Liver (tissue), 9 donors: Measurements from ENCODE around the gene IGSF6. TPM values are rescaled to one million over a fixed set of nuclear protein-coding genes. Genes with fewer than 3 reads are reported as not detected.

Experiments
- DNase-seq: peaks from one replicate; pipeline ENCODE4 v3.0.0-alpha.2; 2017; ENCODE audit warnings: low spot score
- H3K27ac ChIP-seq, 2 donors: one replicate each; pipeline ENCODE4 v1.7.0; 2013; ENCODE audit warnings: inconsistent platforms in 2 of 2, low read length in 2 of 2, control low read depth in 1 of 2, low read depth in 1 of 2, mild to moderate bottlenecking in 1 of 2
- H3K27me3 ChIP-seq, 4 donors: one replicate each; pipeline versions ENCODE4 v1.6.1 to v1.7.0; 2013; ENCODE audit warnings: low read length in 3 of 4, inconsistent platforms in 1 of 4, mild to moderate bottlenecking in 1 of 4, moderate library complexity in 1 of 4; ENCODE audit not compliant: control insufficient read depth in 4 of 4, insufficient read depth in 4 of 4
- H3K36me3 ChIP-seq, 4 donors: one replicate each; pipeline versions ENCODE4 v1.6.1 to v1.7.0; 2013; ENCODE audit warnings: low read length in 3 of 4, mild to moderate bottlenecking in 3 of 4, low read depth in 1 of 4, moderate library complexity in 1 of 4; ENCODE audit not compliant: control insufficient read depth in 4 of 4, insufficient read depth in 3 of 4
- H3K4me1 ChIP-seq, 4 donors: one replicate each; pipeline versions ENCODE4 v1.6.1 to v1.7.0; 2013; ENCODE audit warnings: low read length in 3 of 4, mild to moderate bottlenecking in 3 of 4, moderate library complexity in 1 of 4; ENCODE audit not compliant: control insufficient read depth in 4 of 4, insufficient read depth in 4 of 4
- H3K4me3 ChIP-seq, 3 donors: one replicate each; pipeline versions ENCODE4 v1.6.1 to v1.7.0; 2013; ENCODE audit warnings: low read length in 3 of 3, control low read depth in 1 of 3, low read depth in 1 of 3, mild to moderate bottlenecking in 1 of 3
- H3K9ac ChIP-seq, 2 donors: one replicate each; pipeline ENCODE4 v1.7.0; 2013; ENCODE audit warnings: low read length in 2 of 2, mild to moderate bottlenecking in 2 of 2, moderate library complexity in 2 of 2, control low read depth in 1 of 2, low read depth in 1 of 2
- H3K9me3 ChIP-seq, 4 donors: one replicate each; pipeline versions ENCODE4 v1.6.1 to v1.7.0; 2013; ENCODE audit warnings: low read length in 3 of 4; ENCODE audit not compliant: control insufficient read depth in 4 of 4
- EGR1 ChIP-seq, 2 donors: IDR thresholded peaks; 2 replicates each; pipeline ENCODE4 v1.6.1; 2016 to 2018; ENCODE audit warnings: antibody characterized with exemption in 2 of 2, low read depth in 2 of 2
- FOXA1 ChIP-seq: IDR thresholded peaks from 2 replicates; pipeline ENCODE4 v1.6.1; 2016; ENCODE audit warnings: antibody characterized with exemption
- FOXA2 ChIP-seq: IDR thresholded peaks from 2 replicates; pipeline ENCODE4 v1.6.1; 2016; ENCODE audit warnings: antibody characterized with exemption
- GABPA ChIP-seq, 2 donors: IDR thresholded peaks in 1 of 2; conservative IDR thresholded peaks in 1 of 2; 2 replicates each; pipeline ENCODE4 v1.6.1; 2016; ENCODE audit warnings: antibody characterized with exemption in 2 of 2, mild to moderate bottlenecking in 1 of 2, moderate library complexity in 1 of 2
- HNF4A ChIP-seq, 2 donors: conservative IDR thresholded peaks; 2 replicates each; pipeline ENCODE4 v1.6.1; 2016; ENCODE audit warnings: antibody characterized with exemption in 2 of 2, mild to moderate bottlenecking in 2 of 2
- HNF4G ChIP-seq: IDR thresholded peaks from 2 replicates; pipeline ENCODE4 v1.6.1; 2016; ENCODE audit warnings: antibody characterized with exemption
- JUND ChIP-seq, 2 donors: IDR thresholded peaks; 2 replicates each; pipeline ENCODE4 v1.6.1; 2016; ENCODE audit warnings: antibody characterized with exemption in 2 of 2
- MAX ChIP-seq: IDR thresholded peaks from 2 replicates; pipeline ENCODE4 v1.6.1; 2016; ENCODE audit warnings: antibody characterized with exemption
- NR2F2 ChIP-seq: IDR thresholded peaks from 2 replicates; pipeline ENCODE4 v1.6.1; 2016; ENCODE audit warnings: antibody characterized with exemption
- RAD21 ChIP-seq, 2 donors: IDR thresholded peaks; 2 replicates each; pipeline ENCODE4 v1.6.1; 2016; ENCODE audit warnings: antibody characterized with exemption in 2 of 2, mild to moderate bottlenecking in 2 of 2
- REST ChIP-seq: IDR thresholded peaks from 2 replicates; pipeline ENCODE4 v1.6.1; 2016; ENCODE audit warnings: antibody characterized with exemption, mild to moderate bottlenecking
- RXRA ChIP-seq, 2 donors: IDR thresholded peaks; 2 replicates each; pipeline ENCODE4 v1.6.1; 2017 to 2018; ENCODE audit warnings: antibody characterized with exemption in 2 of 2, mild to moderate bottlenecking in 1 of 2
- SP1 ChIP-seq: IDR thresholded peaks from 2 replicates; pipeline ENCODE4 v1.6.1; 2018; ENCODE audit warnings: antibody characterized with exemption, mild to moderate bottlenecking
- TAF1 ChIP-seq: conservative IDR thresholded peaks from 2 replicates; pipeline ENCODE4 v1.6.1; 2016; ENCODE audit warnings: antibody characterized with exemption, mild to moderate bottlenecking
- YY1 ChIP-seq: IDR thresholded peaks from 2 replicates; pipeline ENCODE4 v1.6.1; 2016; ENCODE audit warnings: antibody characterized with exemption, mild to moderate bottlenecking
- ZBTB33 ChIP-seq: IDR thresholded peaks from 2 replicates; pipeline ENCODE4 v1.6.1; 2016; ENCODE audit warnings: antibody characterized with exemption
- WGBS: extraction: QIAGEN DNeasy Blood & Tissue Kit; methylation state at CpG from one replicate; pipeline ENCODE4 v1.1.7; 2013; 5-methylcytosine and 5-hydroxymethylcytosine counted together
- polyA plus RNA-seq, 2 donors: library from polyadenylated mRNA; stranded (reverse) in 1 of 2; unstranded in 1 of 2; fragments of 200-250 nt in 1 of 2; fragments of >200 nt in 1 of 2; fragmentation: Nextera tagmentation in 1 of 2; extraction: Ambion mirVana in 1 of 2; gene quantifications; one replicate each; pipeline versions ENCODE4 v1.2.1 to v1.2.3, GENCODE V29; 2013 to 2015
- total RNA-seq, 2 donors: library from RNA; depleted of rRNA; stranded (reverse); fragments of >200 nt; gene quantifications; one replicate each; pipeline ENCODE4 v1.2.3, GENCODE V29; 2014
- TF ChIP-seq, protein P1 (sequence below): IDR thresholded peaks from 2 replicates; pipeline ENCODE4 v1.6.1; 2016; ENCODE audit warnings: antibody characterized with exemption
- TF ChIP-seq, protein P2 (sequence below): fragments of 150-350 bp; IDR thresholded peaks from 2 replicates; pipeline ENCODE4 v1.5.1; 2017; ENCODE audit warnings: improper control_type of control experiment, low read depth, low read length; ENCODE audit not compliant: missing input control
- donor health status: healthy.
- donor health status: healthy.
- donor health status: healthy.
- donor health status: healthy.
- donor health status: healthy.

IGSF6 gene
- total and polyA plus RNA-seq, 4 donors: 2.6 to 27.3 (median 5.4) TPM

DNA sequence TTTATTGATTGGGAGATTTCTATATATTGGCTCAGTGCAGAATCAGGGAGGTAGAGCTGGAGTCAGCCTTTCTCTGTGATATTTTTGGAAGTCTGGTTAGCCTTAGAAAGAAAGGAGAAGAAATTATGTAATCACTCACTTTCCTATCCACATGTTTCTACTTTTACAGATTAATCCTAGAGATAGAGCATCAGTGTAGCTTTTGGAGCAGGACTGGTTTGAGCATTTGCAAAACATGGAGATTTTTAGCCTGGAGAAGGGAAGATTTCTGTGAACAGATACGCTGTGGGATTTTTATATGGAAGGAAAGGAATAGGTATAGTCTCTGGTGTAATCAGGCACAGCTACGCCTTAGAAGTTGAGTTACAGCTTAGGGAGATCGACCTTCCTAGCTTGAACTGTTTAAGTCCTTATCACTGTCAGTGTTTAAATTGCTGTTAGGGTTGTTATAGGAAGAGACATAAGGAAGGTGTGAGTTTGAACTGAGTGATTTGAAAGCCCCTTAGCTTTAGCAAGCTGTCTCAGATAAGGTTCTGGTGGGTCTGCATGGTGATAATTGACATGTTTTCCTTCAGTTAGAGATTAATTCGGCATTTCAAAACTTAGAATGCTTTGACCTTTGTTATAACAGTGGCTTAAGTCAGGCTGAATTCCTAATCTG lies 32.5 kb downstream of the IGSF6 start:
- Histone ChIP-seq H3K9me3 (no peaks in the 10 kb centered on the region), H3K36me3 (peaks cover 0 to 3% (median 1%) of the 10 kb centered on the region in 4 donors), H3K4me3 (no peak overlapping the region), H3K4me1 (no peaks in the 10 kb centered on the region), H3K27me3 (no peaks in the 10 kb centered on the region), H3K27ac (no peak overlapping the region), H3K9ac (no peak overlapping the region)
- 89% methylated on average over 4 of the region's 4 CpGs for WGBS
- TF ChIP-seq RXRA (IDR thresholded peaks at IDR 0.05) (no peak), RAD21 (IDR thresholded peaks at IDR 0.05) (no peak), EGR1 (IDR thresholded peaks at IDR 0.05; ENCODE audit: low read depth in 2 of 2) (no peak), TAF1 (no peak), HNF4A (conservative IDR thresholded peaks at IDR 0.05) (no peak)
- TF ChIP-seq, protein P1, sequence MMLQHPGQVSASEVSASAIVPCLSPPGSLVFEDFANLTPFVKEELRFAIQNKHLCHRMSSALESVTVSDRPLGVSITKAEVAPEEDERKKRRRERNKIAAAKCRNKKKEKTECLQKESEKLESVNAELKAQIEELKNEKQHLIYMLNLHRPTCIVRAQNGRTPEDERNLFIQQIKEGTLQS: no peak
- TF ChIP-seq, protein P2, sequence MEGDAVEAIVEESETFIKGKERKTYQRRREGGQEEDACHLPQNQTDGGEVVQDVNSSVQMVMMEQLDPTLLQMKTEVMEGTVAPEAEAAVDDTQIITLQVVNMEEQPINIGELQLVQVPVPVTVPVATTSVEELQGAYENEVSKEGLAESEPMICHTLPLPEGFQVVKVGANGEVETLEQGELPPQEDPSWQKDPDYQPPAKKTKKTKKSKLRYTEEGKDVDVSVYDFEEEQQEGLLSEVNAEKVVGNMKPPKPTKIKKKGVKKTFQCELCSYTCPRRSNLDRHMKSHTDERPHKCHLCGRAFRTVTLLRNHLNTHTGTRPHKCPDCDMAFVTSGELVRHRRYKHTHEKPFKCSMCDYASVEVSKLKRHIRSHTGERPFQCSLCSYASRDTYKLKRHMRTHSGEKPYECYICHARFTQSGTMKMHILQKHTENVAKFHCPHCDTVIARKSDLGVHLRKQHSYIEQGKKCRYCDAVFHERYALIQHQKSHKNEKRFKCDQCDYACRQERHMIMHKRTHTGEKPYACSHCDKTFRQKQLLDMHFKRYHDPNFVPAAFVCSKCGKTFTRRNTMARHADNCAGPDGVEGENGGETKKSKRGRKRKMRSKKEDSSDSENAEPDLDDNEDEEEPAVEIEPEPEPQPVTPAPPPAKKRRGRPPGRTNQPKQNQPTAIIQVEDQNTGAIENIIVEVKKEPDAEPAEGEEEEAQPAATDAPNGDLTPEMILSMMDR: no peak
- no peak for DNase-seq

DNA sequence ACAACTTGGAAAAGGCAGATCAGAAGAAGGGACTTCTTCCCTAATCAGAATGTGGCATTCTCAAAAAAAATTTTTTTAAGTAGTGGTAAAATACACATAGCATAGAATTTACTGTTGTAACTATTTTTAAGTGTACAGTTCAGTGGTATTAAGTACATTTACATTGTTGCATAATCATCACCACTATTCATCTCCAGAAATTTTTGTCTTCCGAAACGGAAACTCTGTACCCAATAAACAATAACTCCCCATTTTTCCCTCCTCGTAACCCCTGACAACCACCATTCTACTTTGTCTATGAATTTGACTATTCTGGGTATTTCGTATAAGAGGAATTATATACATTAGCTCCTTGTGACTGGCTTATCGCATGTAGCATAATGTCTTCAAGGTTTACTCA lies 34.1 kb downstream of the IGSF6 start:
- Histone ChIP-seq H3K27me3 (no peaks in the 10 kb centered on the region), H3K9me3 (no peaks in the 10 kb centered on the region), H3K4me3 (no peak overlapping the region), H3K36me3 (peaks cover 0 to 4% (median 3%) of the 10 kb centered on the region in 4 donors), H3K4me1 (no peaks in the 10 kb centered on the region), H3K27ac (no peak overlapping the region), H3K9ac (no peak overlapping the region)
- no peak for DNase-seq
- no peak for TF ChIP-seq HNF4G
- no peak for TF ChIP-seq GABPA (IDR thresholded peaks at IDR 0.05 in 1 of 2, conservative IDR thresholded peaks at IDR 0.05 in 1 of 2)
- no peak for TF ChIP-seq TAF1
- no peak for TF ChIP-seq FOXA1
- TF ChIP-seq, protein P1: no peak
- TF ChIP-seq EGR1 (IDR thresholded peaks at IDR 0.05; ENCODE audit: low read depth in 2 of 2): no peak
- no peak for TF ChIP-seq RXRA (IDR thresholded peaks at IDR 0.05)
- TF ChIP-seq YY1: no peak
- TF ChIP-seq REST: no peak
- no peak for TF ChIP-seq MAX
- no peak for TF ChIP-seq HNF4A (conservative IDR thresholded peaks at IDR 0.05)
- TF ChIP-seq, protein P2: no peak
- TF ChIP-seq JUND (IDR thresholded peaks at IDR 0.05): no peak
- TF ChIP-seq NR2F2: no peak
- TF ChIP-seq ZBTB33: no peak
- no peak for TF ChIP-seq FOXA2
- TF ChIP-seq RAD21 (IDR thresholded peaks at IDR 0.05): no peak
- TF ChIP-seq SP1: no peak
- 97% methylated on average over 5 of the region's 5 CpGs for WGBS
